PC-3 (cell line): Measurements from ENCODE around the gene PRPSAP2. TPM values are rescaled to one million over a fixed set of nuclear protein-coding genes. Genes with fewer than 3 reads are reported as not detected.
"Not testable (repeated sequence)": the region's sequence is repeated elsewhere in the genome, so short reads cannot be mapped to it uniquely, and the experiment has no call there.

Experiments used
- ATAC-seq: fragments of 200-7000 bp; cut with Tn5 transposase; 2 replicates; pipeline ENCODE4 v1.9.1; 2020; ENCODE audit warnings: mild to moderate bottlenecking, moderate library complexity
- Bru-seq: library from RNA; stranded (reverse); fragments of 400-500 nt; gene quantifications from one replicate; lab custom pipeline; 2021; lab: Mats Ljungman, UMichigan
- BruChase-seq, 2 experiments: library from RNA; stranded (reverse); fragments of 400-500 nt; gene quantifications; one replicate each; lab custom pipeline; 2021; lab: Mats Ljungman, UMichigan
- BruUV-seq: library from RNA; stranded (reverse); fragments of 400-500 nt; replicated peaks from 2 replicates; lab custom pipeline; 2021; lab: Mats Ljungman, UMichigan
- CTCF ChIA-PET: fragments of 300-600 bp; sonication (Branson Sonifier 250); formaldehyde crosslinking; loops from one replicate; lab custom pipeline; 2022; ENCODE audit warnings: antibody characterized with exemption; lab: Charles Lee
- POLR2A ChIA-PET: fragments of 300-600 bp; sonication (Branson Sonifier 250); formaldehyde crosslinking; loops from one replicate; lab custom pipeline; 2022; ENCODE audit warnings: antibody characterized with exemption; ENCODE audit not compliant: unreplicated experiment; lab: Charles Lee
- DNase-seq: peaks from one replicate; pipeline ENCODE4 v3.0.0-alpha.2; 2015
- H2AFZ ChIP-seq: fragments of 300-600 bp; sonication (generic); 2 replicates; pipeline ENCODE4 v1.6.0; 2016; ENCODE audit warnings: antibody characterized with exemption, low read length
- H3F3A ChIP-seq: fragments of 300-600 bp; sonication (generic); one replicate; pipeline ENCODE4 v1.6.0; 2017; ENCODE audit warnings: antibody characterized with exemption, low read length, control low read depth, mild to moderate bottlenecking; ENCODE audit not compliant: unreplicated experiment
- H3K27ac ChIP-seq: fragments of 300-600 bp; sonication (generic); 2 replicates; pipeline ENCODE4 v1.5.1; 2016; ENCODE audit warnings: mild to moderate bottlenecking, low read length
- H3K27me3 ChIP-seq: fragments of 300-600 bp; sonication (generic); 2 replicates; pipeline ENCODE4 v1.6.1; 2016; ENCODE audit warnings: low read length, mixed read lengths
- H3K36me3 ChIP-seq: fragments of 300-600 bp; sonication (generic); 2 replicates; pipeline ENCODE4 v1.6.1; 2016; ENCODE audit warnings: low read depth, mixed run types, low read length, mixed read lengths
- H3K4me1 ChIP-seq: fragments of 300-600 bp; sonication (generic); 2 replicates; pipeline ENCODE4 v1.5.1; 2016; ENCODE audit warnings: low read length; ENCODE audit not compliant: insufficient read depth
- H3K4me2 ChIP-seq: fragments of 300-600 bp; sonication (generic); 2 replicates; pipeline ENCODE4 v1.6.0; 2016; ENCODE audit warnings: low read length
- H3K4me3 ChIP-seq: fragments of 300-600 bp; sonication (generic); 2 replicates; pipeline ENCODE4 v1.5.1; 2016; ENCODE audit warnings: mild to moderate bottlenecking, low read length, mixed read lengths
- H3K79me2 ChIP-seq: fragments of 300-600 bp; sonication (generic); 2 replicates; pipeline ENCODE4 v1.6.1; 2017; ENCODE audit warnings: low read length, mixed read lengths
- H3K9ac ChIP-seq: fragments of 300-600 bp; sonication (generic); 2 replicates; pipeline ENCODE4 v1.6.0; 2016; ENCODE audit warnings: mild to moderate bottlenecking, low read length
- H3K9me2 ChIP-seq: fragments of 300-600 bp; sonication (generic); replicated peaks from 2 replicates; pipeline ENCODE4 v1.6.1; 2016; ENCODE audit warnings: mixed run types, low read length, mixed read lengths
- H3K9me3 ChIP-seq: fragments of 300-600 bp; sonication (generic); 2 replicates; pipeline ENCODE4 v1.6.1; 2016; ENCODE audit warnings: low read length, mixed read lengths
- H4K20me1 ChIP-seq: fragments of 300-600 bp; sonication (generic); 2 replicates; pipeline ENCODE4 v1.6.1; 2016; ENCODE audit warnings: low read length, mixed read lengths
- EZH2 ChIP-seq: fragments of 300-600 bp; sonication (generic); IDR thresholded peaks from one replicate; pipeline ENCODE4 v1.6.1; 2017; ENCODE audit warnings: antibody characterized with exemption, mild to moderate bottlenecking, low read length; ENCODE audit not compliant: unreplicated experiment
- EZH2phosphoT487 ChIP-seq: fragments of 300-600 bp; sonication (generic); IDR thresholded peaks from 2 replicates; pipeline ENCODE4 v1.6.1; 2018; ENCODE audit warnings: mild to moderate bottlenecking, antibody characterized with exemption, low read length, borderline replicate concordance
- intact Hi-C: fragments of 100-400 bp; cut with micrococcal nuclease; formaldehyde crosslinking; loops from 2 replicates; pipeline ENCODE4 v1.9.0; 2023
- long read RNA-seq: library from polyadenylated mRNA; unstranded; transcript quantifications from one replicate; pipeline ENCODE4 v2.0.0, GENCODE V29; 2021; ENCODE audit not compliant: unreplicated experiment
- total RNA-seq: library from RNA; depleted of rRNA; stranded (reverse); fragments of >200 nt; gene quantifications from 2 replicates; pipeline ENCODE4 v1.2.3, GENCODE V29; 2014; rRNA removed
- TF ChIP-seq, protein P1 (sequence below): fragments of 300-600 bp; sonication (generic); conservative IDR thresholded peaks from 2 replicates; pipeline ENCODE4 v1.5.1; 2017; ENCODE audit warnings: antibody characterized with exemption, low read depth, mild to moderate bottlenecking, low read length

The PRPSAP2 gene, protein sequence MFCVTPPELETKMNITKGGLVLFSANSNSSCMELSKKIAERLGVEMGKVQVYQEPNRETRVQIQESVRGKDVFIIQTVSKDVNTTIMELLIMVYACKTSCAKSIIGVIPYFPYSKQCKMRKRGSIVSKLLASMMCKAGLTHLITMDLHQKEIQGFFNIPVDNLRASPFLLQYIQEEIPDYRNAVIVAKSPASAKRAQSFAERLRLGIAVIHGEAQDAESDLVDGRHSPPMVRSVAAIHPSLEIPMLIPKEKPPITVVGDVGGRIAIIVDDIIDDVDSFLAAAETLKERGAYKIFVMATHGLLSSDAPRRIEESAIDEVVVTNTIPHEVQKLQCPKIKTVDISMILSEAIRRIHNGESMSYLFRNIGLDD
- total RNA-seq, result 60.1 and 81.3 TPM in 2 replicates
- Bru-seq, nascent RNA, result percentile 65 among the genes with signal in this experiment
- BruChase-seq, experiment 1, labeled RNA remaining after a 6-hour chase, result percentile 65 among the genes with signal in this experiment
- percentile 59 among the genes with signal in this experiment for BruChase-seq, experiment 2, labeled RNA remaining after a 2-hour chase
- long read RNA-seq, transcript PRPSAP2-201 (12 exons, 1,910 nt), result major isoform, 10 of 36 reads
- long read RNA-seq, partial matches to known transcripts, result 3 of 36 reads
- long read RNA-seq, other reads (novel, unspliced or antisense), result 22 of 36 reads

DNA sequence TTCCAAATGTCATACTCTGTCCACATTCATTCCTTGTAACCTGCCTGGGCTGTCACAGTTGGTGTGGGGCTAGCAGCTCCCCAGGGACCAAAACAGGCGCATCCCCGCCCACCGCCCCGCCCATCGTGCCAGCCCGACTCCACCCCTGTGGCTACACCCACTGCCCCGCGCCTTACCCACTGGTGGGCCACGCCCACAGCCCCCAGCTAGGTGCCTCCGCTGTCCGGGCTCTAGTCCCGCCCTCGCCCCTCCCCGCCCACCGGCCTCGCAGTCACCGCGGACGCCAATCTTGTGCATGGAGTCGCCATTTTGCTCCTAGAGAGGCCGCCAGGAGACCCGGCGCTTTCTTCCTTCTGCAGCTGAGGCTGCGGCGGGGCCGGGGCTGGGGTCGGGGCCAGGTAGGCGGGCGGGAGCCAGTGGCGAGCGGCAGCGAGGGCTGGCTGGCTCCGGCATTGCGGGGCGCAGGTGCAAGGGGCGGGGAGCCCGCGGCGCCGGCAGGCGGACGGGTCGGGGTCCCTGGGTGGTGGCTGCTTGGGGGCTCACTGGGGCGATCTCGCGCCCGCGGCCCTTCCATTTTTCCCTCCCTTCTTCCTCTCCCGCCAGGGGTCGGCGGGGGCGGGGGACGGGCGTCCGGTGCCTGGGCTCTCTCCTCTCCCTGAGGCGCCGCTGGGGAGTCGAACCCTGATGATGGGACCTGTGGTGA, at the start of gene PRPSAP2:
Gene PRPSAP2 (plus strand): TSS at position 268 of the 703 bp plus-strand sequence. CDS start 7,703 bp downstream, outside the sequence.
- H3K9me3 ChIP-seq, result no peaks in the 10 kb centered on the region
- TF ChIP-seq EZH2 (no peak), EZH2phosphoT487 (no peak)
- TF ChIP-seq, protein P1, sequence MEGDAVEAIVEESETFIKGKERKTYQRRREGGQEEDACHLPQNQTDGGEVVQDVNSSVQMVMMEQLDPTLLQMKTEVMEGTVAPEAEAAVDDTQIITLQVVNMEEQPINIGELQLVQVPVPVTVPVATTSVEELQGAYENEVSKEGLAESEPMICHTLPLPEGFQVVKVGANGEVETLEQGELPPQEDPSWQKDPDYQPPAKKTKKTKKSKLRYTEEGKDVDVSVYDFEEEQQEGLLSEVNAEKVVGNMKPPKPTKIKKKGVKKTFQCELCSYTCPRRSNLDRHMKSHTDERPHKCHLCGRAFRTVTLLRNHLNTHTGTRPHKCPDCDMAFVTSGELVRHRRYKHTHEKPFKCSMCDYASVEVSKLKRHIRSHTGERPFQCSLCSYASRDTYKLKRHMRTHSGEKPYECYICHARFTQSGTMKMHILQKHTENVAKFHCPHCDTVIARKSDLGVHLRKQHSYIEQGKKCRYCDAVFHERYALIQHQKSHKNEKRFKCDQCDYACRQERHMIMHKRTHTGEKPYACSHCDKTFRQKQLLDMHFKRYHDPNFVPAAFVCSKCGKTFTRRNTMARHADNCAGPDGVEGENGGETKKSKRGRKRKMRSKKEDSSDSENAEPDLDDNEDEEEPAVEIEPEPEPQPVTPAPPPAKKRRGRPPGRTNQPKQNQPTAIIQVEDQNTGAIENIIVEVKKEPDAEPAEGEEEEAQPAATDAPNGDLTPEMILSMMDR, result no peak
- peak within 1 kb of the TSS; percentile 99 for H3K4me3 ChIP-seq
- peaks cover 28% of the 10 kb centered on the region for H3K4me1 ChIP-seq
- CTCF ChIA-PET, result no interaction called here
- ATAC-seq (peak; percentile 59), DNase-seq (peak; percentile 94)
- H3K36me3 ChIP-seq, result no peaks in the 10 kb centered on the region
- intact Hi-C loops, result no loop called here
- no peaks in the 10 kb centered on the region for H3K27me3 ChIP-seq
- H3K9me2 ChIP-seq, result no peaks in the 10 kb centered on the region
- POLR2A ChIA-PET, result interaction anchor here (0.6 kb wide), 1 partner anchor 672 kb away, joined by 3 read pairs; no protein-coding TSS in a partner anchor
- peak within 1 kb of the TSS; percentile 84 for H2AFZ ChIP-seq
- H3K27ac ChIP-seq, result peak within 1 kb of the TSS; percentile 32; the same call in 1 of the 2 replicates
- peak within 1 kb of the TSS; percentile 94 for H3K9ac ChIP-seq
- BruUV-seq, result no TSS peak
- peaks cover 50% of the 10 kb centered on the region for H3K79me2 ChIP-seq
- 0 out of 2 replicates have a peak, but pooled peaks cover 9% of the 10 kb centered on the region for H4K20me1 ChIP-seq
- H3F3A ChIP-seq, result no peaks in the 10 kb centered on the region
- peak within 1 kb of the TSS; percentile 86 for H3K4me2 ChIP-seq

DNA sequence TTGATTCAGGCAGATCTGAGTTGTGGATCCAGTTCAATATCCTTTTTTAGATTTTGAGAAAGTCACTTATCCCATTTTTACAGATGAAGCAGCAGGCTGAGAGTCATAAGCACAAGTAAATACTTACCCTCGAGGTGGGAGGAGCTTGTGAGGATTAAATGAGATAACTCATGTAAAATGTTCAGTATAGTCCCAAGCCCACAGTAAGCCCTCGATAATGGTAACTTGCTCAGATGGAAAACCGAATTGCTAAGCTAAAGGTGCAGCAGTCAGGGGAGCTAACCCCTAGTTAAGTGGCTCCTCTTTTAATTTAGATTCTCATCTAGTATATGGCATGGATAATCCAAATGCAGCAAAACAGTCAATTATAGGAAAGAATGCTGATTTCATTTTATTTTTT, 42.0 kb upstream of the PRPSAP2 start:
- H3F3A ChIP-seq, H4K20me1 ChIP-seq, H3K27me3 ChIP-seq, BruUV-seq, H3K9me2 ChIP-seq, H3K79me2 ChIP-seq, DNase-seq, H3K4me3 ChIP-seq, H3K9me3 ChIP-seq, CTCF ChIA-PET, ATAC-seq, intact Hi-C loops, H3K4me1 ChIP-seq, H3K4me2 ChIP-seq, POLR2A ChIA-PET, H3K27ac ChIP-seq, H3K9ac ChIP-seq, H2AFZ ChIP-seq, H3K36me3 ChIP-seq: not testable (repeated sequence)
